ENCODE results near the gene NDE1.
"Not testable (repeated sequence)": the region's sequence is repeated elsewhere in the genome, so short reads cannot be mapped to it uniquely, and the experiment has no call there.

Gene NDE1

DNA sequence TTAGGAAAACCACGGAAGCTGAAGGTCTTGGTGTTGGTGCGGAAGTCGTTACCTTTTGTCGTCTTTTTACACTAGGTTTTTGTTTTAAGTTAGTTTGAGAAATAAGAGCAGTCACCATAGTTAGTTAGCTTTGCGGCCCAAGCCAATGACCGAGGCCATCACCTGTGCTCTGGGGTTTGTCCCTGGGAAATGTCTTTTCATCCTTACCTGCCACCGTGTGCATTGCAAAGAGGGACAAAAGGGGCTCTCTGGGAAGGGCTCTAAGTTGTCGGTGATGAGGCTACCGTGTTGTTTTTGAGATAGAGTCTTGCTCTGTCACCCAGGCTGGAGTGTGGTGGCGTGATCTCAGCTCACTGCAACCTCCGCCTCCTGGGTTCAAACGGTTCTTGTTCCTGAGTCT is 49.8 kb downstream of the NDE1 start:
- DNase-seq (ENCODE audit: low read depth) = no peak

DNA sequence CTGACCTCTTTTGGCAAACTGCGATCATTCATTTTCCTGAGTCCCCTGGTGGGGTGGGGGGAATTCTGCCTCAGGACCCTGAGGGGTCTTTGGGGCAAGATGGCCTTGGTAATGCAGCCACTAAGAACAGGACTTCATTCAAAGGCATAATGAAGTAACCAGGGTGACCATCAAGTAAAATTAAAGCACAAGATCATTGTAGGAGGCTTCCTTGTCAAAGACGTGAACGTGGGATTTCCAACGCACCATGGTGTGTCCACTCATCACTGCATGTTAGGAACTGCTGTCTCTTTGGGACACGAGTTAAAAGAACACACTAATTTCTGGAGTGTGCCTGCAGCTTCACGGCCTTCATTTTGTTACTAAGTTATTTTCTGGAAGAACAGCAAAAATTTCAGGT is 51.3 kb downstream of the NDE1 start:
- no peak for DNase-seq (ENCODE audit: low read depth)

DNA sequence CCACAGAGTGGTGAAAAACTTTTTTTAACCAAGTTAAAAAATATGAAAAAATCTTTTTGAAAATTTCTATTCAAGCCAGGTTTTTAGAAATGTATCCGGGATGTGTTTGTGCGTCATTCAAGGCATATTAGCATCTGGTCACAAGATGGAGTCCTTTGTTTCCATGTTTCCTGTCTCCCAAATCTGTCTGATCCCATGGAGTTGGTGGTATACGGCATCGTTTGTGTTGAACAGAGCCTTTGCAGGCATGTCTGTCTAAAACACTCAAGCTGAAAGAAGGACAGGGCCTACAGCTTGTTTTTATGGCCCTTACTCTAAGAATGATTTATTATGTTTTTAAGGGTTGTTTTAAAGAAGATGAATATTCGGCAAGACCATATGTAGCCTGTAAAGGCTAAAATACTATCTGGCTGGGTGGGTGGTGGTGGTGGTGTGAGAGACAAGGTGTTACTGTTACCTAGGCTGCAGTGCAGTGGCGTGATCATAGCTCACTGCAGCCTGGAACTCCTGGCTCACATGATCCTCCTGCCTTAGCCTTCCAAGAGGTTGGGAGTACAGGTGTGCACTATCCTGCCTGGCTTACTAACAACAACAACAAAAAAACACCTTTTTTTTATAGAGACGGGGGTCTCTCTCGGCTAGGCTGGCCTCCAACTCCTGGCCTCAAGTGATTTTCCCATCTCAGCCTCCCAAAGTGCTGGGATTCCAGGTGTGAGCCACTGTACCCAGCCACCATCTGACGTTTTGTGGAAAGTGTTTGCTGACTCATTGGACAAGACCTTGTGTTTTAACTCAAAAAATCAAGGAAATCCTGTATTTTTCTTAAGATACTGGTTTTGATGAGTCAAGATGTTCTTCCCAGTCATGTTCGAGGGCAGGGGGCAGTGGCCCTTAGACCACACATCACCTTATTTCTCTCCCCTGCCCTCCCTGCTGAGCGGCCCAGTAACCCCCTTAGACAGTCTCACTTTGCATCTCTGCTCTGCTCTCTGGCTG is 52.2 kb downstream of the NDE1 start:
- no peak for DNase-seq (ENCODE audit: low read depth)

DNA sequence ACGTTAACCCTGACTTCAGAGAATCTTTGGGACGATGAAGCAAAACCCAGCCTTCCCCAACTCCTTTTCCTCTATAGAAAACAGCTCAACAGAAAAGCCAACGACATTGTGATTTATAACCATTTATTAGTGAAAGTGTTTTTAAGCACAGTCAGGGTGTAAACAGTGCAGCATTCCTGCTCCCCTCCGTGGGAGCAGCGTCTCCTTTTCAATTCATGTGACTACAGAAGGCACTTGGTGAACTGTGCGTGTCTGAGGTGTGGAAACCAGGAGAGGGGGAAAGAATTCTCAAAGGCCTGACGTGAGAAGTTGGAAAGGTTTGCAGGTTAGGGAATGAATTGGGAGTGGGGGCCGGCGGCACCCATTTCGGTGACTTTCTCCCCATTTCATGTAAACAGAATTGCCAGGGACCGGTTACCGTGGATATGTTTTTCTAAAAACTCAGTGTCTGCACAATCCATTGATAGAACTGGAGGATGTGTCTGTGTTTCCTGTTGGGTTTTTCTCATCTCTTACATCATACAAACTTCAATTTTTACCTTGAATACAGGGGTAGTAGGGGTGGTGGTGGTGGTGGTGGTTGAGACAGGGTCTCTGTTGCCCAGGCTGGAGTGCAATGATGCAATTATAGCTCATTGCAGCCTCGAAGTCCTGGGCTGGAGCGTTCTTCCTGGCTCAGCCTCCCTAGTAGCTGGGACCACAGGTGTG is 53.1 kb downstream of the NDE1 start:
- DNase-seq (ENCODE audit: low read depth) = no peak

DNA sequence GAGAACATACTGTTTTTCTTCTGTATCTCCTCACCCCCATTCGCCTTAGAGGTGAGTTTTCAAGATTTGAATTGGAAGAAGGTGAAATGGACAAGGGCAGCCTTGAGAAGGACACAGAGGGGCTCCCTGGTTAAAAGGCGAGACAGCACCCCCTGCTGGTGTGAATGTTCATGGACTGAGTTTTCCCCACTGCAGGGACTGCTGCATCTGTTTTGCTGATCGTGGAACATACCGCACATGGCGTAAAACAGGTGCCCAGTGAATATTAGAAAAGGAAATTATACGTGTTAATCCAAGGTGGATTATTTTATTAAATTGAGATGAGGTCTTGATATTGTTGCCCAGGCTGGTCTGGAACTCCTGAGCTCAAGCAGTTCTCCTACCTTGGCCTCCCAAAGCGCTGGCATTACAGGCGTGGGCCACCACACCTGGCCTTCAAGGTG is 54.5 kb downstream of the NDE1 start:
- DNase-seq (ENCODE audit: low read depth) = peak; percentile 55

DNA sequence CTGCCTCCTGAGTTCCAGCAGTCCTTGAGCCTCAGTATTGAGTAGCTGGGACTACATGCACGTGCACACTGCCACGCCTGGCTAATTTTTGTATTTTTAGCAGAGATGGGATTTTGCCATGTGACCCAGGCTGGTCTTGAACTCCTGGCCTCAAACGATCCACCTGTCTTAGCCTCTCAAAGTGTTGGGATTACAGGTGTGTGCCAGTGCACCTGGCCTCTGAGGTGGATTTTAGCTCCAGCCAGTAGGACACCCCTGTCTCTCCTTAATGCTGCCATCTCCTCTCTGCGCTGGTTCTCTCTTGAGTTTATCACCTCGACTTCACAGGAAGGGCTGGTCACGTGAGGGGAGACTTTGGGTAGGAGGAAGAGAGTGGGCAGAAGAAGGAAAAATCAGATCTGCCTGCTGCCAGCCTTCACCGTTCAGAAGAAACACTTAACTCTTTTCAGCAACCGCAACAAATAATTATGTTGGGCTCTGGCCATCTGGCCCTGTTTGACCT is 55.1 kb downstream of the NDE1 start:
- no peak for DNase-seq (ENCODE audit: low read depth)

DNA sequence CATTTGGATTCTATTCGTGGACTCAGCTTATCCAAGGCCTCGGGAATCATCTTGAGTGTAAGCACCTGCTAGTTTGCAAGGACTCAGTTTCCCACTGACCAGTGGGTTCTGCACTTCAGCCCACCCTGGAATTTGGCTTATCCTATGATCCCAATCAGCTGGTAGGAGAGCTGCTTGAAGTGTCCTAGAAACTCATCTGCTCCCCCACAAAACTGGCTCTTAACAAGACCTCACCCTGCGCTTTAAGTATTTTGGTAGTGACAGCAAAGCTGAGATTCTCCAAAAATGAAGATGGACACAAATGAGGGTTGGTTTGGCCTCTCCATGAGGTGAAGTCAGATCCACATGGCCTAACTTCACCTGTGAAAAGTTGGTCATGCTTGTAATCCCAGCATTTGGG is 57.3 kb downstream of the NDE1 start:
- DNase-seq (ENCODE audit: low read depth) = no peak

DNA sequence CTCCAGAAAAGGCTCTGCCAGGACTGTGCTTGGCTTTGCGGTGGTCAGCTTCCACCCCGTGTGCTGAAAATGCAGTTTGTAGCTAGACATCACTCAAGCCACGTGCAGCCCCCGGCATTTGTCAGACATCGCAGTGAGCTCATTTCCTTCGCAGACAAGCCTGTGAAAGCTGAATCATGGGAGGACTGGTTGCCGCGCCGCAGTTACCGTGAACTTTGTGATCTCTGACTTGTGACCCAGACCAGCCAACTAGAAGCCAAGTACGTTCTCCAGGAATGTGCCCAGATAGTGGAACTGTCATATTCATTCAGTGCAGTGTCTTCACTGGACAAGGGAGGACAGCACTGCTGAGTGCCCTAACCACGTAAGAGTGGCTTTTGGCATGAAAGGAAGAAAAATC is 58.1 kb downstream of the NDE1 start:
- no peak for DNase-seq (ENCODE audit: low read depth)

DNA sequence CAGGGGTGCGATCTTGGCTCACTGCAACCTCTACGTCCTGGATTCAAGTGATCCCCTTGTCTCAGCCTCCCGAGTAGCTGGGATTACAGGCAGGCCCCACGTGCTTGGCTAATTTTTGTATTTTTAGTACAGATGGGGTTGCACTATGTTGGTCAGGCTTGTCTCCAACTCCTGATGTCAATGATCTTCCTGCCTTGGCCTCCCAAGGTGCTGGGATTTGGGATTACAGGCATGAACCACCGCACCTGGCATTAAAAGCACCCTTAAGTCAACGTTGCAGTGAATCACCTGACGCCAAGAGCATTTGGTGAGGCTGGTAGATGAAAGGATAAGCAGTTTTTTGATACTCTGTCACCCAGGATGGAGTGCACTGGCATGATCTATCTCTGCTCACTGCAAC is 59.0 kb downstream of the NDE1 start:
- DNase-seq (ENCODE audit: low read depth) = no peak

DNA sequence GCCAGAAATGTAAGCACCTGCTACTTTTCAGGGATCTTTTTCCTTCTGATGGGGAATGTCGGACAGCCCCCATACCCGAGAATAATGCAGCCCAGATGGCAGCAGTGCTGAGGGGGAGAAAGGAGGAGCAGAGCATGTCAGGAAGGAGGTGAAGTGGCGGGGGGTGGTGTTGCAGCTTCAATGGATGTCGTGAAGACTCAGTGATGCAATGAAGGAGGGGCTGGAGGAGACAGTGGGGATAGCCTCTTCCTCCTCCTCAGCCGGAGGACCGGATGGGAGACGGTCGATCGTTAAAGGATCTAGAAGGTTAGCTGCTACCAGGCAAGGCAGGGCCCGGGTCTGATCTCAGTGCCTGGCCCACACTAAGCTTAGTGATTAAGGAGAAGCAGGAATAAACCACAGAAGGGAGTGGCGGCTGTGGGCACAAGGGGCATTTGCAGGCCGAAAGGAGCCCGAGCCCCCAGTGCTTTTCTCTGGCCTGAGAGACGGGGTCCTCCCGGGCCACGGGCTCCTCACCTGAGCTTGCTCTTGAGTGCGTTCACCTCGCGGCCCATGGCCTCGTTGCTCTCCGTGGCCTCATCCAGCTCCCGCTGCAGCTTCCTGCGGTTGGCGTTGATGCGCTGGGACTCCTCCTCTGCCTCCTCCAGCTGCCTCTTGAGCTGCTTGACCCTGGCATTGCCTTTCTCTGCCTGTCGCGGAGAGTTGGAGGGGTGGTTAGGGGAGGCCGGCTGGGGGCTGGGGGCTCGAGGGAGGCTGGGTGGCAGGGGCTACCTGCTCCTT is 64.5 kb downstream of the NDE1 start:
- DNase-seq (ENCODE audit: low read depth) = no peak

DNA sequence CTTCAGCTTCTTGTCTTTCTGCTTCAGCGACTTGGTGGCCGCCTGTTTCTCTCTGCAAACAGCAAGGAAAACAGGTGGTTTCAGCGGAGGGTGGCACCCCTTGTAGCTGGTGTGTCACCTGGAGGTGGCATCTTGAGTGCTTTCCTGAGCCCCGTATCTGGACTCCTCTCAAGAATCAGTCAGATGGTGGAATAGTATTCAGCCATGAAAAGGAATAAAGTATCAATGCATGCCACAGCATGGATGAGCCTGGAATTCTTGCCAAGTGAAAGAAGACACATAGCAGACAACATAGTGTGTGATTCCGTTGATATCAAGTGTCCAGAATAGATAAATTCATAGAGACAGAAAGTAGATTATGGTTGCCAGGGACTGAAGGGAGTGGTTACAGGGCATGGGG is 65.2 kb downstream of the NDE1 start:
- no peak for DNase-seq (ENCODE audit: low read depth)

DNA sequence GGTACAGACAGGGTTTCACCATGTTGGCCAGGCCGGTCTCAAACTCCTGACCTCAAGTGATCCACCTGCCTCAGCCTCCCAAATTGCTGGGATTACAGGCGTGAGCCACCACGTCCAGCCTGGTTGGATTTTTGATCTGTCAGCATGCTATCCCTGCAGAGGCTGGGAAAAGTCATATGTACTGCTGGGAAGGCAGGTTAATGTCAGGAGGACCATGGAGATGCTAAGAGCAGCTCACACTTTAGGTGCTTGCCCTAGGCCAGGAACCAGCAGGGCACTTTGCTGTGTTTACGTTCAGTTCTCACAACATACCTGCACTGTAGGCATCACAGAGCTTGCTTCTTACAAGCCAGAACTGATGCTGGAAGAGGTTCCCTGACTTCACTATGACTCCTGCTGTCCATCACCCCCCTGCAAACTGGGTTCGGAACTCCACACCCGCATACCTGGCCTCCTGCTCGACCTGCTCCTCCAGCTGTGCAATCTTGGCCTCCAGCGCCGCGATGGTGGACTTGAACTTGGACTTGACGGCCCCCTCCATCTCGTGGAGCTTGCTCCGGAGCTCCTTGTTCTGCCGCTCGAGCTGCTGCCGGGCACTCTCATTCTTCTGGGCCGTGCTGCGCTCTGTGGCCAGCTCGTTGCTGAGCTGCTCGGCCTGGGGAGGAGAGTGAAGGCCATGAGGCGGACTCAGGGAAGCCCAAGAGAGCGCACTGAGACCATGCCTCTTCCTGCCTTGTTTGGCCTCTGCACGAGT is 66.8 kb downstream of the NDE1 start:
- no peak for DNase-seq (ENCODE audit: low read depth)

DNA sequence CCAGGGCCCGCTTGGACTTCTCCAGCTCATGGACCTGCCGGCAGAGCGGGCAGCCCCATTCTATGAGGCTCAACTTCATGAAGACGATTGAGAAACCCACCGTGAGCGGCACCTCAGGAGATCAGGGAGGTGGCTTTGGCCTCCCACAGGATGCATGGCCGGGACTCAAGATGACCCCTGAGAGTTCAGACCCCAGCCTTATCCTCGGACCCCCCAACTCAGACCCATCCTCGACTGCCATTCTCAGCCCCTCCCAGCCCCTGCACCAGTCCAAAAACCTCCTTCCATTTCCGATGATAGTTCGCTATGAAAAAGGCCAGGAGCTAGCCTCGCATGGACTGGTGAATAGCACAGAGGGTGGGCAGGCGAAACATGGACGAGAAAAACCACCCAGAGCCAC is 71.0 kb downstream of the NDE1 start:
- no peak for DNase-seq (ENCODE audit: low read depth)

DNA sequence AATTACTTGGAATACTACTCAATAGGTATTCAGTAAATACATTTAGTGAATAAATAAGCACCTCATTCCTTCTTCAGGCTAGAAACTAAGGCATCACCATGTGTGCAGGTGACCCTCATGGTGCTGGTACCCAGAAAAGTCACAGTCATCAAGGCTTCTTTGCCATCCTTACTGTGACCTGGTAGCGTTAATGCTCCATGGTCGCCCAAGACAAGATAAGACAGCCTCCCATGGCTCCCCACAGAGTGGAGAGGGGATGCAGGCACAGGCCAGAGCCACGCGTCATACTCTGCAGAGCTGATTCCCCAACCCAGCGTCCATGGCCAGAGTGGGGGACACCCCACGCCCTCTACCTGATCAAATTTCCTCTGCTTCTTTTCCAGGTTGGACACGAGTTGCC is 73.8 kb downstream of the NDE1 start:
- no peak for DNase-seq (ENCODE audit: low read depth)

DNA sequence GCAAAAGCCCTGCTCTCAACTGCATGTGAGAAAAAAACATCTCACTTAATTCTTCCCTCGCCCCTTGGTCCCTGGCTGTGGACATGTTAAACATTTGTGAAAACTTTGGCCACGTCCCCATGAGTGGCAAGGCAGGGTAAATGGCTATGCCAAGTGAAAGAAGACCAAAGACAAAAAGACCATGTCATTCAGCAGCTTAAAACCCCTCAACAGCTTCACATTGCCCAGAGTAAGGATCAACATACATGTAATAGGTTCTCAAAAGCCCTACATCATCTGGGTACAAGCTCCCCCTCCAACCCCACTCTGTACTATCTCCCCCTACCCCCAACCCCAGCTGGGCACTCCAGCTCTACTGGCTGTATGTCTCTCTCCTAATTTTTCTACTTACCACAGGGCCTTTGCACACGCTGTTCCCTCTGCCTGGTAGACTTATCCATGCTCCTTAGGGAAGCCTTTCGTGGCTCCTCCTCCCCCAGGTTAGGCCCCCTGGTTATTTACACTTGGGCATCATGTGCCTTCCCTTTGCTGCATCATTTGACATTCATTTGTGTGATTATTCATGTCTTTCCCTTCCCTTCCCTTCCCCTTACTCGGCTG is 75.7 kb downstream of the NDE1 start:
- no peak for DNase-seq (ENCODE audit: low read depth)

DNA sequence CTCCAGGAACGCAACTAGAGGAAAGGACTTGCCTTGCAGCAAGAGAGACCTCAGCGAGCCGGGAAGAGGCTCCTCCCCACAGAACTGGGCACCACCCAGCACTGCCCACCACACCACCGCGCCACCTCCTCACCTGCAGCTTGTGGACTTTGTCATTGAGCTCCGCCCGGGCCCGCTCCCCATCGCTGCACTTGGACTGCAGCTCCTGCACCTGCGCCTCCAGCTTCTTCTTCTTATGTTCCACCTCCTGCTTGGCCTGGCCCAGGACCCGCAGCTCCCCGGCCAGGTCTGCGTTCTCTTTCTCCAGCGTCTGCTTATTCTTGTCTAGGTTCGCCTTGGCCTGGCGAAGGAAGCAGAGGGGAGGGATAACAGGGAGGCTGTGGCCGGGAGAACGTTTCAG is 76.7 kb downstream of the NDE1 start:
- no peak for DNase-seq (ENCODE audit: low read depth)

DNA sequence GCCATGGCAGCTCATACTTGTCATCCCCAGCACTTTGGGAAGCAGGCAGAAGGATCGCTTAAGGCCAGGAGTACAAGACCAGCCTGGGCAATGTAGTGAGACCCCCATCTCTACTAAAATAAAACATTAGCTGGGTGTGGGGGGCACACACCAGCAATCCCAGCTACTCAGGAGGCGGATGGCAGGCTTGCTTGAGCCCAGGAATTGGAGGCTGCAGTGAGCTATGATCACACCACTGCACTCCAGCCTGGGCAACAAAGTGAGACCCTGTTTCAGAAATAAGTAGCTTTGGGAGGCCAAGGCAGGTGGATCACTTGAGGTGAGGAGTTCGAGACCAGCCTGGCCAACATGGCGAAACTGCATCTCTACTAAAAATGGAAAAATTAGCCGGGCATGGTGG is 77.7 kb downstream of the NDE1 start:
- DNase-seq (ENCODE audit: low read depth) = not testable (repeated sequence)

DNA sequence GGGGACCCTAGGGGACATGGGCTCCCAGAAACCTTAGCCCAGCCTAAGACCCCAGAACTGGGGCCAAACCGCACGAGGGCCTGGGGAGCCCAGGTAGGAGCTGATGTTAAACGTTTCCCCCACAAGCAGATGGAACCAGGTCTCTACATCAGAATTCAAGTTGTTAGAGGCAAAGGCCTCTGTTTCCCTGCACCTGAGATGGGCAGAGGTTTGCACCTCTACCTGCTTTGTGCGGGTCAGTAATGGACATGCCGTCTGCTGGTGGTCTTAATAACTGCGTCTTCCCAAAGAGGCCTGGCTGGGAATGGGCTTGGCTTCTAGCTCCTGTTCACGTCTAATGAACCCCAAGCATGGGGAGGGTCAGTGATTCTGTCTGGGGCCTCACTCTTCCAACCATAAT is 79.1 kb downstream of the NDE1 start:
- no peak for DNase-seq (ENCODE audit: low read depth)

DNA sequence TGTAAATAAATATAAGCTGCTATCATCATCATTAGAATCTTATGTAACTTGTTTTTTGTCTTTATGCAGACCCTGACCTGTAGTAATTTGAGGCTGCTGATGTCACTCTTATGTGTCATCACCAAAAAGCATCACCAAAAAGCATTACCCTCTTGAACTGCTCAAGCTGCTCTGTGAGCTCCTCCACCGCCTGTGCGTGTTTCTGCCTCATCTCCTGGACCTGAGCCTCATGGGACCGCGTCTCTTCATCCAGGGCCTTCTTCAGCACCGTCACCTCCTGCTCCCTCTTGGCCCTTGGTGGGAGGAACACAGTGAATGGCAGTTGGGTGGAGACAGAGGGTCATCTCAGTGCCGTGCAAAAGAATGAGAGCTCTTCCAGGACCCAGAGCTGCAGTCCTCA is 82.4 kb downstream of the NDE1 start:
- no peak for DNase-seq (ENCODE audit: low read depth)

DNA sequence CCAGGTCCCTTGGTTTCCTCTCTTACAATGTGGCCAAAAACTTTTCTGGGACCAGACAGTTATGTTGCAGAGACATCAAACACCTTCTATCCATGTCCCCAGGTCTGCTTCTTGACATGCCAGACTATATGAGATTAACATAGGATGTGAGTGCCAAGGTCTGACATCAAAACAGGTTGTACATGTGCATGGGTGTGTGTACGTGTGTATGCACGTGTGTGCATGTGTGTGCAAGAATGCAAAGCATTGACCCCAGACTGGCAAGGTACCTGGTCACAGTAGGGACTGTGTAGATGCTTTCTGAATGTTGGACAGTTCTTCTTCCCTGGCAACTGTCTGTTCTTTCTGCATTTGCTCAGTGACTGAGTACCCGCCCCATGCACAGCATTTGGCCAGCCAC is 85.6 kb downstream of the NDE1 start:
- DNase-seq (ENCODE audit: low read depth) = no peak

DNA sequence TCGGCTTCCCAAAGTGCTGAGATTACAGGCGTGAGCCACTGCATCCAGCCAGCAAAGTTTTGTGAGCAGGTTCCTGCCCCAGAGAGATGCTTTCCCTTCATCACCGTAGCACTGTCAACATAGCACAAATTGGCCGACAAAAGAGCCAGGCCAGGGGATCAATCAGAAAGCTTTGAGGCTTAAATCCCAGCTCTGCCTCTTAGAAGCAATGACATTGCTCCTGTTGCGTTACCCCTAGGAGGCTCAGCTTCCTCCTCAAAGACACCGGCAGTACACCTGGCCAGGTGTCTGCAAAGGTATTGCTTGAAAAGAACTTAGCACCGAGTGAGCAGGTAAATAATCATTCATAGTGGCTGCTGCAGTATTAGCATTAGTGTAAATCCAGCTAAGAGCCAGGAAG is 86.5 kb downstream of the NDE1 start:
- DNase-seq (ENCODE audit: low read depth) = no peak
